G401.6 (cell line): ENCODE data around the gene TBC1D2B.

Source experiments
- FAIRE-seq: peaks from 2 replicates; lab custom pipeline; 2012; peaks lifted over from hg19 to GRCh38; lab: Jason Lieb, UNC

Gene TBC1D2B

GRCh38 chr15:78093242-78094020, 15.9 kb upstream of the TBC1D2B start:
- no peak for FAIRE-seq

- FAIRE-seq: no peak
These were observed 14.9 kb upstream of the TBC1D2B start, which contains the start of gene SH2D7 for GRCh38 chr15:78092261-78093041. Gene SH2D7, plus strand, starts transcription at chr15:78092561. Its CDS starts 24 bp downstream, at chr15:78092585.

- FAIRE-seq: no peak
These were observed 13.0 kb upstream of the TBC1D2B start for GRCh38 chr15:78090422-78091063.

- no peak for FAIRE-seq
These were observed 11.2 kb upstream of the TBC1D2B start for GRCh38 chr15:78088773-78089080.

- no peak for FAIRE-seq
These were observed 10.7 kb upstream of the TBC1D2B start for GRCh38 chr15:78087951-78088772.

GRCh38 chr15:78085928-78086327, 8.4 kb upstream of the TBC1D2B start:
- FAIRE-seq: no peak

GRCh38 chr15:78084449-78084750, 6.9 kb upstream of the TBC1D2B start:
- FAIRE-seq: no peak

GRCh38 chr15:78083687-78084448, 6.4 kb upstream of the TBC1D2B start:
- no peak for FAIRE-seq

- FAIRE-seq: no peak
These were observed 5.7 kb upstream of the TBC1D2B start for GRCh38 chr15:78083186-78083585.

- FAIRE-seq: no peak
These were observed 5.2 kb upstream of the TBC1D2B start for GRCh38 chr15:78082743-78083110.

- FAIRE-seq: no peak
These were observed 4.7 kb upstream of the TBC1D2B start for GRCh38 chr15:78082106-78082742.

GRCh38 chr15:78080088-78080460, 2.6 kb upstream of the TBC1D2B start:
- no peak for FAIRE-seq

- FAIRE-seq: no peak
These were observed 2.0 kb upstream of the TBC1D2B start for GRCh38 chr15:78079298-78080087.

- FAIRE-seq: no peak
These were observed 330 bp upstream of the TBC1D2B start for GRCh38 chr15:78077871-78078210.

- no peak for FAIRE-seq
These were observed 1.1 kb downstream of the TBC1D2B start for GRCh38 chr15:78076231-78077052.

- peak; percentile 11 for FAIRE-seq
These were observed 1.9 kb downstream of the TBC1D2B start for GRCh38 chr15:78075490-78076230.

- FAIRE-seq: no peak
These were observed 4.3 kb downstream of the TBC1D2B start for GRCh38 chr15:78073046-78073787.
